HEK293 (cell line): ENCODE data around the gene ADAMTS13.

Experiments
- CTCF ChIA-PET: fragments of 350-600 bp; formaldehyde crosslinking; extraction: SDS; loops from one replicate; lab custom pipeline; 2021; ENCODE audit warnings: antibody characterized with exemption; lab: Yijun Ruan, JAX
- POLR2A ChIA-PET: fragments of 300-600 bp; formaldehyde crosslinking; extraction: SDS; loops from one replicate; lab custom pipeline; 2020; ENCODE audit warnings: antibody characterized with exemption, inconsistent platforms; lab: Yijun Ruan, JAX
- H3K27ac ChIP-seq: fragments of 200-500 bp; sonication (Bioruptor generic); 2 replicates; pipeline ENCODE4 v1.5.1; 2014; ENCODE audit warnings: low read depth, low read length, control low read depth, inconsistent platforms; ENCODE audit errors: extremely low read depth
- H3K36me3 ChIP-seq, 2 experiments: fragments of 200-500 bp in 1 of 2; sonication (Bioruptor generic) in 1 of 2; 1 replicate in 1 of 2; 2 replicates in 1 of 2; pipeline ENCODE4 v1.5.1; 2014 to 2017; ENCODE audit warnings: inconsistent platforms in 2 of 2, low read length in 2 of 2; ENCODE audit not compliant: control insufficient read depth in 2 of 2, insufficient read depth in 1 of 2
- H3K4me1 ChIP-seq: fragments of 200-500 bp; sonication (Bioruptor generic); 2 replicates; pipeline ENCODE4 v1.5.1; 2014; ENCODE audit warnings: mild to moderate bottlenecking, low read length, inconsistent platforms; ENCODE audit not compliant: control insufficient read depth, insufficient read depth
- H3K4me3 ChIP-seq: 2 replicates; pipeline ENCODE4 v1.5.1; 2011; ENCODE audit warnings: low read depth, mild to moderate bottlenecking, control low read depth, low read length, moderate library complexity
- H3K9me3 ChIP-seq: fragments of 200-500 bp; sonication (Bioruptor generic); 2 replicates; pipeline ENCODE4 v1.5.1; 2014; ENCODE audit warnings: low read depth, low read length, inconsistent platforms; ENCODE audit not compliant: control insufficient read depth, insufficient read depth
- FEZF1 ChIP-seq: fragments of 450-650 bp; formaldehyde crosslinking; IDR thresholded peaks from 2 replicates; pipeline ENCODE4 v1.5.1; 2016; ENCODE audit warnings: missing biosample characterization, missing genetic modification characterization
- GFI1B ChIP-seq: fragments of 450-650 bp; formaldehyde crosslinking; IDR thresholded peaks from 2 replicates; pipeline ENCODE4 v1.5.1; 2016; ENCODE audit warnings: missing biosample characterization, missing genetic modification characterization
- GLIS2 ChIP-seq: fragments of 450-650 bp; formaldehyde crosslinking; IDR thresholded peaks from 2 replicates; pipeline ENCODE4 v1.5.1; 2016; ENCODE audit warnings: missing biosample characterization, missing genetic modification characterization
- IKZF3 ChIP-seq: fragments of 450-650 bp; IDR thresholded peaks from 2 replicates; pipeline ENCODE4 v1.5.0; 2018; ENCODE audit warnings: missing biosample characterization, mild to moderate bottlenecking, missing genetic modification characterization, moderate library complexity
- KLF9 ChIP-seq: fragments of 450-650 bp; formaldehyde crosslinking; IDR thresholded peaks from 2 replicates; pipeline ENCODE4 v1.5.1; 2016; ENCODE audit warnings: missing biosample characterization, missing genetic modification characterization, low read depth
- MYNN ChIP-seq: fragments of 450-650 bp; formaldehyde crosslinking; IDR thresholded peaks from 2 replicates; pipeline ENCODE4 v1.5.1; 2016; ENCODE audit warnings: missing biosample characterization, missing genetic modification characterization, borderline replicate concordance
- PRDM4 ChIP-seq: fragments of 450-650 bp; formaldehyde crosslinking; IDR thresholded peaks from 2 replicates; pipeline ENCODE4 v1.5.1; 2017; ENCODE audit warnings: missing biosample characterization, missing genetic modification characterization
- PRDM6 ChIP-seq: fragments of 450-650 bp; formaldehyde crosslinking; IDR thresholded peaks from 2 replicates; pipeline ENCODE4 v1.5.1; 2017; ENCODE audit warnings: missing biosample characterization, missing genetic modification characterization
- REPIN1 ChIP-seq: fragments of 450-650 bp; formaldehyde crosslinking; IDR thresholded peaks from 2 replicates; pipeline ENCODE4 v1.5.1; 2017; ENCODE audit warnings: missing biosample characterization, missing genetic modification characterization, low read depth
- TCF7L2 ChIP-seq: IDR thresholded peaks from 2 replicates; pipeline ENCODE4 v1.6.1; 2011; ENCODE audit warnings: low read depth, mild to moderate bottlenecking, inconsistent platforms, low read length, moderate library complexity, borderline replicate concordance
- YY2 ChIP-seq: fragments of 450-650 bp; formaldehyde crosslinking; IDR thresholded peaks from 2 replicates; pipeline ENCODE4 v1.5.1; 2016; ENCODE audit warnings: missing biosample characterization, missing genetic modification characterization
- ZFP69B ChIP-seq: fragments of 450-650 bp; formaldehyde crosslinking; IDR thresholded peaks from 2 replicates; pipeline ENCODE4 v1.5.1; 2016; ENCODE audit warnings: missing biosample characterization, missing genetic modification characterization
- ZNF16 ChIP-seq: fragments of 450-650 bp; formaldehyde crosslinking; IDR thresholded peaks from 2 replicates; pipeline ENCODE4 v1.5.1; 2016; ENCODE audit warnings: low read depth, missing biosample characterization, missing genetic modification characterization
- ZNF169 ChIP-seq: fragments of 450-650 bp; formaldehyde crosslinking; IDR thresholded peaks from 2 replicates; pipeline ENCODE4 v1.5.1; 2016; ENCODE audit warnings: missing biosample characterization, missing genetic modification characterization
- ZNF221 ChIP-seq: fragments of 450-650 bp; formaldehyde crosslinking; IDR thresholded peaks from 2 replicates; pipeline ENCODE4 v1.5.1; 2017; ENCODE audit warnings: missing biosample characterization, missing genetic modification characterization, borderline replicate concordance
- ZNF274 ChIP-seq, 2 experiments: fragments of 200-500 bp in 1 of 2; fragments of 450-650 bp in 1 of 2; sonication (Bioruptor generic) in 1 of 2; formaldehyde crosslinking in 1 of 2; IDR thresholded peaks; 2 replicates each; pipeline versions ENCODE4 v1.5.1 to v1.6.1; 2014 to 2016; ENCODE audit warnings: borderline replicate concordance in 1 of 2, inconsistent platforms in 1 of 2, low read length in 1 of 2, missing biosample characterization in 1 of 2, missing genetic modification characterization in 1 of 2
- ZNF362 ChIP-seq: fragments of 450-650 bp; formaldehyde crosslinking; IDR thresholded peaks from 2 replicates; pipeline ENCODE4 v1.5.1; 2016; ENCODE audit warnings: missing biosample characterization, missing genetic modification characterization
- ZNF366 ChIP-seq: fragments of 450-650 bp; formaldehyde crosslinking; conservative IDR thresholded peaks from 2 replicates; pipeline ENCODE4 v1.5.1; 2016; ENCODE audit warnings: missing biosample characterization, missing genetic modification characterization
- ZNF513 ChIP-seq: fragments of 450-650 bp; IDR thresholded peaks from 2 replicates; pipeline ENCODE4 v1.5.1; 2018; ENCODE audit warnings: missing biosample characterization, missing genetic modification characterization
- ZNF558 ChIP-seq: fragments of 450-650 bp; formaldehyde crosslinking; IDR thresholded peaks from 2 replicates; pipeline ENCODE4 v1.5.1; 2016; ENCODE audit warnings: missing biosample characterization, missing genetic modification characterization
- ZSCAN23 ChIP-seq: fragments of 450-650 bp; formaldehyde crosslinking; IDR thresholded peaks from 2 replicates; pipeline ENCODE4 v1.5.1; 2016; ENCODE audit warnings: missing biosample characterization, missing genetic modification characterization

Gene ADAMTS13

GRCh38 chr9:133433351-133433843 lies 11.2 kb downstream of the ADAMTS13 start:
- H3K36me3 ChIP-seq = no peaks in the 10 kb centered on the region
- H3K4me1 ChIP-seq = no peaks in the 10 kb centered on the region
- H3K4me3 ChIP-seq = no peak overlapping the region
- CTCF ChIA-PET = no interaction called here
- POLR2A ChIA-PET = no interaction called here
- H3K27ac ChIP-seq = no peak overlapping the region
- TF ChIP-seq GFI1B (tag by site-specific recombination) (no peak), ZNF274 (IDR thresholded peaks at IDR 0.05; ENCODE audit: low read length) (no peak), ZNF274 (tag by site-specific recombination; IDR thresholded peaks at IDR 0.05; ENCODE audit: borderline replicate concordance) (no peak), GLIS2 (tag by site-specific recombination) (no peak), PRDM6 (tag by site-specific recombination) (no peak), TCF7L2 (no peak), ZNF366 (tag by site-specific recombination) (no peak), ZNF558 (tag by site-specific recombination) (no peak), REPIN1 (tag by site-specific recombination) (no peak), ZNF169 (tag by site-specific recombination) (no peak), IKZF3 (tag by site-specific recombination) (no peak), MYNN (tag by site-specific recombination) (no peak), PRDM4 (tag by site-specific recombination) (no peak), YY2 (tag by site-specific recombination) (no peak), ZSCAN23 (tag by site-specific recombination) (no peak), KLF9 (tag by site-specific recombination) (no peak), FEZF1 (no peak)
- no peaks in the 10 kb centered on the region for H3K9me3 ChIP-seq

- CTCF ChIA-PET = interaction anchor here (0.7 kb wide), 1 partner anchor 48 kb away, joined by 3 read pairs; no protein-coding TSS in a partner anchor
- TF ChIP-seq ZNF16 (tag by site-specific recombination) (no peak), ZNF366 (tag by site-specific recombination) (no peak), ZFP69B (tag by site-specific recombination) (no peak), ZNF513 (tag by site-specific recombination) (no peak), ZNF362 (tag by site-specific recombination) (no peak), ZNF221 (tag by site-specific recombination) (no peak)
- no peaks in the 10 kb centered on the region for H3K9me3 ChIP-seq
- H3K4me1 ChIP-seq = no peaks in the 10 kb centered on the region
- no peak overlapping the region for H3K27ac ChIP-seq
- H3K4me3 ChIP-seq = no peak overlapping the region
- POLR2A ChIA-PET = no interaction called here
- H3K36me3 ChIP-seq = no peaks in the 10 kb centered on the region
These were observed 14.5 kb downstream of the ADAMTS13 start for GRCh38 chr9:133436681-133437080.
